ENCODE data around the gene TCHH. TPM values are rescaled to one million over a fixed set of nuclear protein-coding genes. Genes with fewer than 3 reads are reported as not detected.
"Not testable (repeated sequence)": the region's sequence is repeated elsewhere in the genome, so short reads cannot be mapped to it uniquely, and the experiment has no call there.

TCHH gene
- total RNA-seq, 4 donors from 2014 or later: 0.13 TPM; not detected in 3

DNA sequence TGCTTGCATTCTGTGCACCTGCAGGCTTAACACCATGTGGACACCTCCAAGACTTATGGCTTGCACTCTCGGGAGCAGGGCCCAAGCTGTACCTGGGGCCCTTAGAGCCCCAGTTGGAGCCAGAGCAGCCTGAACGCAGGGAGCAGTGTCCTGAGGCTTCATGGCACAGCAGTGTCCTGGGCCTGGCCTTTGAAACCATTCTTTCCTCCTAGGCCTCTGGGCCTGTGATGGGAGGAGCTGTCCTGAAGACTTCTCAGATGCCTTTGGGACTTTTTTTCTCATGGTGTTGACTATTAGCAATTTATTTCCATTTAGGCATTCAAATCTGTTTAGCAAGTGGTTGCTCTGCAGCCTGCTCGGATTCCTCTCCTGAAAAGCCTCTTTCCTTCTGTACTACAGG is 32.8 kb upstream of the TCHH start:
- in situ Hi-C loops (cut with MboI; ENCODE audit: low sequenced_read_pairs in 4 of 4) (no loop called here), intact Hi-C loops (cut with DNase I; ENCODE audit: low total_unique reads) (no loop called here)
- DNase-seq: no peak
- no peaks in the 10 kb centered on the region for H3K27me3 ChIP-seq
- no peak overlapping the region for H3K27ac ChIP-seq
- TF ChIP-seq, protein P1, sequence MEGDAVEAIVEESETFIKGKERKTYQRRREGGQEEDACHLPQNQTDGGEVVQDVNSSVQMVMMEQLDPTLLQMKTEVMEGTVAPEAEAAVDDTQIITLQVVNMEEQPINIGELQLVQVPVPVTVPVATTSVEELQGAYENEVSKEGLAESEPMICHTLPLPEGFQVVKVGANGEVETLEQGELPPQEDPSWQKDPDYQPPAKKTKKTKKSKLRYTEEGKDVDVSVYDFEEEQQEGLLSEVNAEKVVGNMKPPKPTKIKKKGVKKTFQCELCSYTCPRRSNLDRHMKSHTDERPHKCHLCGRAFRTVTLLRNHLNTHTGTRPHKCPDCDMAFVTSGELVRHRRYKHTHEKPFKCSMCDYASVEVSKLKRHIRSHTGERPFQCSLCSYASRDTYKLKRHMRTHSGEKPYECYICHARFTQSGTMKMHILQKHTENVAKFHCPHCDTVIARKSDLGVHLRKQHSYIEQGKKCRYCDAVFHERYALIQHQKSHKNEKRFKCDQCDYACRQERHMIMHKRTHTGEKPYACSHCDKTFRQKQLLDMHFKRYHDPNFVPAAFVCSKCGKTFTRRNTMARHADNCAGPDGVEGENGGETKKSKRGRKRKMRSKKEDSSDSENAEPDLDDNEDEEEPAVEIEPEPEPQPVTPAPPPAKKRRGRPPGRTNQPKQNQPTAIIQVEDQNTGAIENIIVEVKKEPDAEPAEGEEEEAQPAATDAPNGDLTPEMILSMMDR (IDR thresholded peaks at IDR 0.05 in 4 of 5, conservative IDR thresholded peaks at IDR 0.05 in 1 of 5): no peak
- TF ChIP-seq POLR2A (IDR thresholded peaks at IDR 0.05): no peak
- H3K4me1 ChIP-seq: no peaks in the 10 kb centered on the region
- no peaks in the 10 kb centered on the region for H3K36me3 ChIP-seq
- no peak for ATAC-seq
- H3K9me3 ChIP-seq: peaks cover 0 to 7% (median 0%) of the 10 kb centered on the region in 3 donors
- no peak overlapping the region for H3K4me3 ChIP-seq

DNA sequence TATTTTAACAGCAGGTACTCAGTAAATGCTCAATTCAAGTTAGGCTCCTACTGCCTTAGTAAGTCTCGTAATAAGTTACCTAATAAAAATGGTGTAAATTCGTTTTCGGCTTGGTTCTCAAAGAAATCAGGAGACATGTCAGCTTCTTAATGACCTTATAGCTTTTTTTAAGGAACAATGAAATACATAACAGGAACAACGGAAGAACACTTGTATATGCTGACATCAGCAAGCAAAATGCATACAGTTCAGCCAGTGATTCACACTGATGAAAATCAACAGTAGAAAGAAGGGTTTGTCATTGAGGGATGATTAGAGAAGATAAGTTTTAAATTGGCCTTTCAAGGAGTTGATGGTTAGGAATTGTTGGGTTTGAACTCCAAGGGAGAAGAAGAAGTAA is 30.5 kb upstream of the TCHH start:
- Histone ChIP-seq H3K27me3 (no peaks in the 10 kb centered on the region), H3K4me1 (no peaks in the 10 kb centered on the region), H3K27ac (no peak overlapping the region), H3K9me3 (peaks cover 0 to 7% (median 0%) of the 10 kb centered on the region in 3 donors), H3K4me3 (no peak overlapping the region), H3K36me3 (no peaks in the 10 kb centered on the region)
- intact Hi-C loops (cut with DNase I; ENCODE audit: low total_unique reads) (no loop called here), in situ Hi-C loops (cut with MboI; ENCODE audit: low sequenced_read_pairs in 4 of 4) (no loop called here)
- DNase-seq (no peak), ATAC-seq (no peak)
- TF ChIP-seq, protein P1 (IDR thresholded peaks at IDR 0.05 in 4 of 5, conservative IDR thresholded peaks at IDR 0.05 in 1 of 5): no peak
- TF ChIP-seq POLR2A (IDR thresholded peaks at IDR 0.05): no peak

DNA sequence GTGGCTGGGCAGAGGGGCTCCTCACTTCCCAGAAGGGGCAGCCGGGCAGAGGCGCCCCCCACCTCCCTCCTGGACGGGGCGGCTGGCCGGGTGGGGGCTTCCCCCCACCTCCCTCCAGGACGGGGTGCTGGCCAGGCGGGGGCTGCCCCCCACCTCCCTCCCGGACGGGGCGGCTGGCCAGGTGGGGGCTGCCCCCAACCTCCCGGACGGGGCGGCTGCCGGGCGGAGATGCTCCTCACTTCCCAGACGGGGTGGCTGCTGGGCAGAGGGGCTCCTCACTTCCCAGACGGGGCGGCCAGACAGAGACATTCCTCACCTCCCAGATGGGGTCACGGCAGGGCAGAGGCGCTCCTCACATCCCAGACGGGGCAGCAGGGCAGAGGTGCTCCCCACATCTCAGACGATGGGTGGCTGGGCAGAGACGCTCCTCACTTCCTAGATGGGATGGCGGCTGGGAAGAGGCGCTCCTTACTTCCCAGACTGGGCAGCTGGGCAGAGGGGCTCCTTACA is 29.5 kb upstream of the TCHH start:
- DNase-seq; H3K4me3 ChIP-seq; H3K36me3 ChIP-seq; ATAC-seq; H3K27me3 ChIP-seq; H3K4me1 ChIP-seq; H3K9me3 ChIP-seq; H3K27ac ChIP-seq; in situ Hi-C loops (cut with MboI; ENCODE audit: low sequenced_read_pairs in 4 of 4); intact Hi-C loops (cut with DNase I; ENCODE audit: low total_unique reads): not testable (repeated sequence)

DNA sequence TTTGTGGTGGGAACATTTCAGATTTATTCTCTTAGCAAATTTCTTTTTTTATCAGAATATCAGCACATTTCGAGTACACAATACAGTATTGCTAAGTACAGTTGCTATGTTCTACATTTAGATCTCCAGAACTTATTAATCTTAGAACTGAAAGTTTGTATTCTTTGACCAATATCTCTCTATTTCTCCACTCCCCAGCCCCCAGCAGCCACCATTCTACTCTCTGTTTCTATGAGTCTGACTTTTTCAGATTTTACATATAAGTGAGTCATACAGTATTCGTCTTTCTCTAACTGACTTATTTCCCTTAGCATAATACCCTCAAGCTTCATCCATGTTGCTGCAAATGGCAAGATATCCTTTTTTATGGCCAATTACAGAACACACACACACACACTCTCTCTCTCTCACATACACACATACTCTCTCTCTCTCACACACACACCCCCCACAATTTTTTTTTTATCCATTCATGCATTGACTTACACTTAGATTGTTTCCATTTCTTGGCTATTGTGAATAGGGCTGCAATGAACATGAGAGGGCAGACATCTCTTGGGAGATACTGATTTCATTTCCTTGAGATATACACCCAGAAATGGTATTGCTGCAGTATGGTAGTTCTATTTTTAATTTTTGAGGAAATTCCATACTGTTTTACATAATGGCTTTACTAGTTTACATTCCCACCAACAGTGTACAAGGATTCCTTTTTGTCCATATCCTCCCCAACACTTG is 28.1 kb upstream of the TCHH start:
- ATAC-seq: no peak
- no peak for DNase-seq
- in situ Hi-C loops (cut with MboI; ENCODE audit: low sequenced_read_pairs in 4 of 4) (no loop called here), intact Hi-C loops (cut with DNase I; ENCODE audit: low total_unique reads) (no loop called here)
- no peaks in the 10 kb centered on the region for H3K36me3 ChIP-seq
- no peak for TF ChIP-seq POLR2A (IDR thresholded peaks at IDR 0.05)
- TF ChIP-seq, protein P1 (IDR thresholded peaks at IDR 0.05 in 4 of 5, conservative IDR thresholded peaks at IDR 0.05 in 1 of 5): no peak
- no peak overlapping the region for H3K27ac ChIP-seq
- no peaks in the 10 kb centered on the region for H3K4me1 ChIP-seq
- H3K27me3 ChIP-seq: peaks cover 0 to 2% (median 0%) of the 10 kb centered on the region in 3 donors
- H3K9me3 ChIP-seq: peaks cover 0 to 5% (median 0%) of the 10 kb centered on the region in 3 donors
- H3K4me3 ChIP-seq: no peak overlapping the region

DNA sequence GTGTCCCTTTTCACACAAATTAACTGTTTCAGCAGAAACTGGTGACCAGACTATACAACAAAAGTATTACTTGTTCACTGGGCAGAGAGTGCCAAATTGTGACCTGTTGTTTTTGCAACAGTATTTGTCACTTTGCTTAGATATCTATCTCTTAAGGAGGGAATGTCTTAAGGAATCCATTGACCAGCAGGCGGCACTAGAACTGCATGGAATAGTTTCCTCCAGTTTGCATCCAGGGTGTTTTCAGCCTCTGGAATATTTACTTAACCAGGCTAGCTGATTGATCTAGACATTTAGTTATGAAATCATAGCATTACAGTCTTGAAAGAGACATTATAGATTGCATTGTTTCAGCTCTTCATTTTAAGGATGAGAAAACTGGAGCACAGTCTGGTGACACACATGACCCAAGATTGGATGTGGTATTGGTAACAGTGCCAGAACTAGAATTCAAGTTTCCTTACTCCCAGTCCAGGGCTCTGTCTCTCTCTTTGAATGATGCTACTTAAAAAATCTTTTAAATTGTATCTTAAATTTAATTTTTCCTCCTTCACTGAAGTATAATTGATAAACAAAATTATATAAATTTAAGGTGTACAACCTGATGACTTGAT is 26.8 kb upstream of the TCHH start:
- ATAC-seq (no peak), DNase-seq (no peak)
- Histone ChIP-seq H3K27me3 (peaks cover 0 to 2% (median 0%) of the 10 kb centered on the region in 3 donors), H3K4me3 (no peak overlapping the region), H3K27ac (no peak overlapping the region), H3K36me3 (no peaks in the 10 kb centered on the region), H3K9me3 (no peaks in the 10 kb centered on the region), H3K4me1 (no peaks in the 10 kb centered on the region)
- in situ Hi-C loops (cut with MboI; ENCODE audit: low sequenced_read_pairs in 4 of 4) (no loop called here), intact Hi-C loops (cut with DNase I; ENCODE audit: low total_unique reads) (no loop called here)
- TF ChIP-seq, protein P1 (IDR thresholded peaks at IDR 0.05 in 4 of 5, conservative IDR thresholded peaks at IDR 0.05 in 1 of 5): peak; percentile 20 to 53 (median 40)
- TF ChIP-seq POLR2A (IDR thresholded peaks at IDR 0.05): no peak

Measured in gastrocnemius medialis (tissue), 4 donors.